GM12878 (cell line): ENCODE measurements around the gene PREX1.

Source experiments
- POLR2A ChIP-seq: IDR thresholded peaks from 2 replicates; pipeline ENCODE4 v1.6.1; 2011; ENCODE audit warnings: low read depth, mild to moderate bottlenecking, low read length
- TF ChIP-seq, protein P1 (sequence below): fragments of 450-650 bp; formaldehyde crosslinking; IDR thresholded peaks from 2 replicates; pipeline ENCODE4 v1.4.0; 2022; ENCODE audit warnings: mild to moderate bottlenecking, moderate library complexity
- TF ChIP-seq, protein P2 (sequence below), 3 experiments: IDR thresholded peaks in 2 of 3; conservative IDR thresholded peaks in 1 of 3; 2 replicates each; pipeline ENCODE4 v1.5.1; 2011; ENCODE audit warnings: low read depth in 3 of 3, low read length in 3 of 3, mild to moderate bottlenecking in 3 of 3, control low read depth in 2 of 3, moderate library complexity in 2 of 3, inconsistent platforms in 1 of 3, mixed read lengths in 1 of 3; ENCODE audit not compliant: control insufficient read depth in 2 of 3, insufficient read depth in 1 of 3; ENCODE audit errors: extremely low read depth in 1 of 3

DNA sequence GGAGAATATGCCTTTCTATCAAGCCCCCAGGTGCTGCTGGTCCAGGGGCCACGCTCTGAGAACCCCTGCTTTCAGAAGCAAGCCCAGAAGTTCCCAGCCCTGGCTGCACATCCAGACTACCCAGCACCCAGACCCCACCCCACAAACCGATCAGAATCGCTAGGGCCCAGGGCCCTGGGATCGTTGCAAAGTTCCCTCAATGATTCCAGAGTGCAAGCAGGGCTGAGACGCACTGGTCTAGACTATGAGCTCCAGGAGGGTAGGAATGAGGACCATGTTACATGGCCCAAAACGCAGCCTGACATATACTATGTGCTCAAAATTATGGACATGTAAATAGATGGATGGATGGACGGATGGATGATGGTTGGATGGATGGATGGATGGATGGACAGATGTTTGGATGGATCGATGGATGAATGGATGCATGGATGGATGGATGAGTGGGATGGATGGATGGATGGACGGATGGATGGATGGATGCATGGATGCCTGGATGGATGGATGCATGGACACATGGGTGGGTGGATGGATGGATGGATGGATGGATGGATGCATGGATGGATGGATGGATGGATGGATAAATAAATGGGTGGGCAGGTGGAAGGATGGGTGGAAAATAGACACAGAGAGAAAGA lies 194.1 kb downstream of the PREX1 start:
- TF ChIP-seq, protein P1, sequence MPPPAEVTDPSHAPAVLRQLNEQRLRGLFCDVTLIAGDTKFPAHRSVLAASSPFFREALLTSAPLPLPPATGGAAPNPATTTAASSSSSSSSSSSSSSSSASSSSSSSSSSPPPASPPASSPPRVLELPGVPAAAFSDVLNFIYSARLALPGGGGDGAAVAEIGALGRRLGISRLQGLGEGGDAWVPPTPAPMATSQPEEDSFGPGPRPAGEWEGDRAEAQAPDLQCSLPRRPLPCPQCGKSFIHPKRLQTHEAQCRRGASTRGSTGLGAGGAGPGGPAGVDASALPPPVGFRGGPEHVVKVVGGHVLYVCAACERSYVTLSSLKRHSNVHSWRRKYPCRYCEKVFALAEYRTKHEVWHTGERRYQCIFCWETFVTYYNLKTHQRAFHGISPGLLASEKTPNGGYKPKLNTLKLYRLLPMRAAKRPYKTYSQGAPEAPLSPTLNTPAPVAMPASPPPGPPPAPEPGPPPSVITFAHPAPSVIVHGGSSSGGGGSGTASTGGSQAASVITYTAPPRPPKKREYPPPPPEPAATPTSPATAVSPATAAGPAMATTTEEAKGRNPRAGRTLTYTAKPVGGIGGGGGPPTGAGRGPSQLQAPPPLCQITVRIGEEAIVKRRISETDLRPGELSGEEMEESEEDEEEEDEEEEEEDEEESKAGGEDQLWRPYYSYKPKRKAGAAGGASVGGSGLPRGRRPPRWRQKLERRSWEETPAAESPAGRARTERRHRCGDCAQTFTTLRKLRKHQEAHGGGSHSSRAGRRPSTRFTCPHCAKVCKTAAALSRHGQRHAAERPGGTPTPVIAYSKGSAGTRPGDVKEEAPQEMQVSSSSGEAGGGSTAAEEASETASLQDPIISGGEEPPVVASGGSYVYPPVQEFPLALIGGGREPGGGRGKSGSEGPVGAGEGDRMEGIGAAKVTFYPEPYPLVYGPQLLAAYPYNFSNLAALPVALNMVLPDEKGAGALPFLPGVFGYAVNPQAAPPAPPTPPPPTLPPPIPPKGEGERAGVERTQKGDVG (CRISPR knock-in tag): no peak
- TF ChIP-seq, protein P2, sequence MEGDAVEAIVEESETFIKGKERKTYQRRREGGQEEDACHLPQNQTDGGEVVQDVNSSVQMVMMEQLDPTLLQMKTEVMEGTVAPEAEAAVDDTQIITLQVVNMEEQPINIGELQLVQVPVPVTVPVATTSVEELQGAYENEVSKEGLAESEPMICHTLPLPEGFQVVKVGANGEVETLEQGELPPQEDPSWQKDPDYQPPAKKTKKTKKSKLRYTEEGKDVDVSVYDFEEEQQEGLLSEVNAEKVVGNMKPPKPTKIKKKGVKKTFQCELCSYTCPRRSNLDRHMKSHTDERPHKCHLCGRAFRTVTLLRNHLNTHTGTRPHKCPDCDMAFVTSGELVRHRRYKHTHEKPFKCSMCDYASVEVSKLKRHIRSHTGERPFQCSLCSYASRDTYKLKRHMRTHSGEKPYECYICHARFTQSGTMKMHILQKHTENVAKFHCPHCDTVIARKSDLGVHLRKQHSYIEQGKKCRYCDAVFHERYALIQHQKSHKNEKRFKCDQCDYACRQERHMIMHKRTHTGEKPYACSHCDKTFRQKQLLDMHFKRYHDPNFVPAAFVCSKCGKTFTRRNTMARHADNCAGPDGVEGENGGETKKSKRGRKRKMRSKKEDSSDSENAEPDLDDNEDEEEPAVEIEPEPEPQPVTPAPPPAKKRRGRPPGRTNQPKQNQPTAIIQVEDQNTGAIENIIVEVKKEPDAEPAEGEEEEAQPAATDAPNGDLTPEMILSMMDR (IDR thresholded peaks at IDR 0.05 in 2 of 3, conservative IDR thresholded peaks at IDR 0.05 in 1 of 3; ENCODE audit: control insufficient read depth in 2 of 3, extremely low read depth in 1 of 3, insufficient read depth in 1 of 3, low read depth in 3 of 3, low read length in 3 of 3): no peak
- TF ChIP-seq POLR2A: no peak
